ENCODE measurements around the gene B3GALT6.
"Not testable (repeated sequence)": the region's sequence is repeated elsewhere in the genome, so short reads cannot be mapped to it uniquely, and the experiment has no call there.

B3GALT6 gene

DNA sequence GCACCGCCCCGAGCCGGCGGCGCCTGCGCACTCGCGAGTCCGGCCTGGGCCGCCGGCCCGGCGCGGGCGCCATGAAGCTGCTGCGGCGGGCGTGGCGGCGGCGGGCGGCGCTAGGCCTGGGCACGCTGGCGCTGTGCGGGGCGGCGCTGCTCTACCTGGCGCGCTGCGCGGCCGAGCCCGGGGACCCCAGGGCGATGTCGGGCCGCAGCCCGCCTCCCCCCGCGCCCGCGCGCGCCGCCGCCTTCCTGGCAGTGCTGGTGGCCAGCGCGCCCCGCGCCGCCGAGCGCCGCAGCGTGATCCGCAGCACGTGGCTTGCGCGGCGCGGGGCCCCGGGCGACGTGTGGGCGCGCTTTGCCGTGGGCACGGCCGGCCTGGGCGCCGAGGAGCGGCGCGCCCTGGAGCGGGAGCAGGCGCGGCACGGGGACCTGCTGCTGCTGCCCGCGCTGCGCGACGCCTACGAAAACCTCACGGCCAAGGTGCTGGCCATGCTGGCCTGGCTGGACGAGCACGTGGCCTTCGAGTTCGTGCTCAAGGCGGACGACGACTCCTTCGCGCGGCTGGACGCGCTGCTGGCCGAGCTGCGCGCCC is at the start of gene B3GALT6:
B3GALT6 (plus strand) TSS at position 30 of the 588 bp plus-strand sequence; CDS start at position 72, 42 bp downstream.
- DNase-seq, result no peak

DNA sequence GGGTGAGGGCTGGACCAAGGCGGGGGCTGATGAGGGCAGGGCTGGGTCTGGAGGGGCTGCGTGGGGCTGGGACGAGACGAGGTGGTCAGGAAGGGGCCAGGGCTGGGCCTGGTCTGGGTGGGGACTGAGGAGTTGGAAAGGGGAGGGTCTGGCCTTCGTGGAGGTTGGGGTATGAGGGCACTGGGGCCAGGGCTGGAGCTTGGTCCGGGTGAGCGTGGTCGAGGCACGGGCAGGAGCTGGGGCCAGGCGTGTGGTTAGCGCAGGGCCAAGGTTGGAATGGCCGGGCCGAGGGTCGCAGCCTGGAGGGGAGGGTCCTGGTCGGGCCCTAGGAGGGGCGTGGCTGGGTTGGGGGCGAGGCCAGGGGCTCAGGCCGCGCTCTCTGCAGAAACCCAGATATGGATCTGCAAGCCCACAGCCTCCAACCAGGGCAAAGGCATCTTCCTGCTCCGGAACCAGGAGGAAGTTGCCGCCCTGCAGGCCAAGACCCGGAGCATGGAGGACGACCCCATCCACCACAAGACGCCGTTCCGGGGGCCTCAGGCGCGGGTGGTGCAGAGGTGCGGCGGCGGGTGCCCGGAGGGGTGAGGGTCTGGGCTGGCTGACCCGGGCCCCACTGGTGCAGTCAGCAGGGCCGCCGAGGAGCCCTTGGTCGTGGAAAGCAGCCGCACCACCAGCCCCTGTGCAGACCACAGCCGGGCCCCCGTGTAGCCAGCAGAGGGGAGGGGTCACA is 49.4 kb upstream of the B3GALT6 start:
- no peak for DNase-seq

DNA sequence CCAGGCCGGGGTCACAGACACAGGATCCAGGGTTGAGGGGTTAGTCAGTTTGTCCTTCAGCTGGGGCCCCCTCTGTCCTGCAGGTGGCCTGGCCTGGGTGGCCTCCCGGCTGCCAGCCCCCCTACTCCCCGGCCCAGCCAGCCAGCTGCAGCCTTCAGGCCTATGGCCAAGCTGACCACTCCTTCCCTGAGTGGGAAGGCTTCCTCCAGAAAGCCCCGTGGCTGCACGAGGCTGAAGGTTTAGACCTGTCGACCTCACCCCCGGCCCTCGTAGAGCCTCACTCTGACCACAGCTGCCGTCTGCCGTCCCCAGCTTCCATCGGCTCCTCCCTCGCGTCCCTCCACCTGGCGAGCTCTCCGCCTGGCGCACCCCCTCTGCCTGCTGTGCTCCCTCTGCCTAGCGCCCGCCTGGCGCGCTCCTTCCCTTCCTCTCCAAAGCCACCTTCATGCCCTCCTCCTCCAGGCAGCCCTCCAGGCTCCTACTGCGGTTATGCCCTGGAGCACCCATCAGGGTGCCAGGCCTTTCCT is 48.8 kb upstream of the B3GALT6 start:
- DNase-seq, result no peak

DNA sequence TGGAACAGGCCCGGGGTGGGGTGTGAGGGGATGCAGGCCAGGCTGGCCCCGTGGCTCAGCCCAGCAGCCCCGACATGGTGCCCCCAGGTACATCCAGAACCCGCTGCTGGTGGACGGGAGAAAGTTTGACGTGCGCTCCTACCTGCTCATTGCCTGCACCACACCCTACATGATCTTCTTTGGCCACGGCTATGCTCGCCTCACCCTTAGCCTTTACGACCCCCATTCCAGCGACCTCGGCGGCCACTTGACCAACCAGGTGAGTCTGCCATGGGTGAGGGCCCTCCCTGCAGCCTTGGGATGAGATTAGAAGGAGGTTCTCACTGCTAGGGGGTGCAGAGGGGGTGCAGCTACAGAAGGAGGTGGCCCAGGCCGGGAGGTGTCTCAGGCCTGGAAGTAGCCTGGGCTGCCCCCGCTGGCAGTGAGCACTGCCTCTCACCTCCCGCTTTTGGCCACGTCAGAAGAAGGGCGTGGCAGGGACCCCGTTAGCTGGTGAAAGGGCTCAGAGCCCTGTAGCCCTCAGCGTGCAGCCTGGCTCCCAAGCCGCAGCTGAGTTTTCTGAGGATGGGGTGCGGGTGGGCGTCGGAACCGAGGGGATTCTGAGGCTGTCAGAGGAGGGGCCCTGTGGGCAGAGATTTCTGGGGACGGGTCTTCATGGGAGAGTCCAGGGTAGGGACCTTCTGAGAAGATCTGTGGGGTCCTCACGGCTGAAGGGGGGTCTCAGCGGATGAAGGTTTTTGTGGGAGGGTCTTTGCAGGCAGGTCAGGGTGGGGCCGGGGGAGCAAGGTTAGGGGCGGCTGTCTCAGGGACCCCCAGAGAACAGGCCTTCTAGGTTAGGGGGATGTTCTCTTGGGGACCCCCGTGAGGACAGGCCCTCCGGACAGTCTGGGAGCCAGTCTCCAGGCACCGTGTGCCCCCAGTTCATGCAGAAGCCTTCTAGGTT is 47.9 kb upstream of the B3GALT6 start:
- no peak for DNase-seq

DNA sequence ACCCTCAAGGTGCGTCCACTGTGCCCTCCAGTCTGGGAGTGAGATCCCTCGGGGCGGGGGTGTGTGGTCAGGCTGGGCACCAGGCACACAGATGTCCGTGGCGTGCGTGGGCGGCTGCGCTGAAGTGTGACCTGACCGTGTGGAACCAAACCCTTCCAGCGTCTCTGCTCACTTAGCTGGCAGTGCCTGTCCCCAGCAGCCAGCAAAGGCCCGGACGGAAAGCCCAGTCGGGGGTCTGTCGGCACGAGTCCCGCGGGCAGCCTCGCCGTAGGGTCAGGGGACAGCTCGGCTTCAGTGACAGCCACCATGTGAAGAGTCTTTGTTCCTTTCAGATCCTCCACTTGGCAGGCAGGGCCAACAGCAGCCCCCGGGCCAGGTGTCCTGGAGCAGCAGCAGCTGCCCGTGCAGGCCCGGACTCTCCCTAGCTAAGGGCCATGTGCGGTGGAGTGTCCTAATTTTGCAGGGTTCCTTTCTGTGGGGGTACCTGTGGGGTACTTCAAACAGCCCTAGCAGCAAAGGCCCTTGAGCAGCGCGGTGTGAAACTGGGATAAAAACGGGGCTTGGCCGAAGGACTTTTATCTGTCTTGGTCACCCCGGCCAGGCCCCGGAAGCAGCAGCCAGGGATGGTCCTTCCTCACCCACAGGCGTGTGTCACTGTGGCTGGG is 46.8 kb upstream of the B3GALT6 start:
- DNase-seq, result no peak

DNA sequence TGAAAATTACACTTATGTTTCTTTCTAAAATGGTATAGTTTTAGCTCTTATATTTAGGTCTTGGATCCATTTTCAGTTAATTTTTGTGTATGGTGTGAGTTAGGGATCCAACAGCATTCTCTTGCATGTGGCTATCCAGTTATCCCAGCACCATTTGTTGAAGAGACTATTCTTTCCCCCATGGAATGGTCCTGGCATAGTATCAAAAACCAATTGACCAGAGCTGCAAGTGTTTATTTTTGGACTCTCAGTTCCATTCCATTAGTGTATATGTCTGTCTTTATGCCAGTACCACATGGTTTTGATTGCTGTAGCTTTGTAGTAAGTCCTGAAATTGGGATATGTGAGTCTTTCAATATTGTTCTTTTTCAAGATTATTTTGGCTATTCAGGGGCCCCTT is 44.1 kb upstream of the B3GALT6 start:
- no peak for DNase-seq

DNA sequence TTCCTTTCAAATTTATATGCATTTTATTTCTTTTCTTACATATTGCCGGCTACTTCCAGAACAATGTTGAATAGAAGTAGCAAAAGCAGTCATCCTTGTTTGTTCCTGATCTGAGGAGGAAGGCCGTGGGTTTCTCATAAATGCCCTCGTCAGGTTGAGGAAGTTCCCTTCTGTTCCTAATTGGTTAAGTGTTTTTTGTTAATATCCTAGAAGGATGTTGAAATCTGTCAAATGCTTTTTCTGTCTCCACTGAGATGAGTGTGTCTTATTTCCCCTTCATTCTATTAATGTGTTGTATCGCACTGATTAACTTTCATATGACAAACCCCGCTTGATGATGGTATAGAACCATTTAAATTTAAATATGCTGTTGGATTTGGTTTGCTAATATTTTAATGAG is 42.9 kb upstream of the B3GALT6 start:
- DNase-seq, result no peak

DNA sequence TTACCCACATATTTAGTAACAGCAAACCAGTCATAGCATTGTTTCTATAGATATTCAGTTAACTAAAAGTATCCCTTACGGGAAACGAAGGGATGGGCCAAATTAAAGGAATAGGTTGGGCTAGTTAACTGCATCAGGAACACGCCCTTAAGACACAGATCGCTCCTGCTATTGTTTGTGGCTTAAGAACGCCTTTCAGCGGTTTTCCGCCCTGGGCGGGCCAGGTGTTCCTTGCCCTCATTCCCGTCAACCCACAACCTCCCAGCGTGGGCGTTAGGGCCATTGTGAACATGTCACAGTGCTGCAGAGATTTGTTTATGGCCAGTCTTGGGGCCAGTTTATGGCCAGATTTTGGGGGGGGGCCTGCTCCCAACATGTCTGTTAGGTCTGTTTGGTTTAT is 40.3 kb upstream of the B3GALT6 start:
- no peak for DNase-seq

DNA sequence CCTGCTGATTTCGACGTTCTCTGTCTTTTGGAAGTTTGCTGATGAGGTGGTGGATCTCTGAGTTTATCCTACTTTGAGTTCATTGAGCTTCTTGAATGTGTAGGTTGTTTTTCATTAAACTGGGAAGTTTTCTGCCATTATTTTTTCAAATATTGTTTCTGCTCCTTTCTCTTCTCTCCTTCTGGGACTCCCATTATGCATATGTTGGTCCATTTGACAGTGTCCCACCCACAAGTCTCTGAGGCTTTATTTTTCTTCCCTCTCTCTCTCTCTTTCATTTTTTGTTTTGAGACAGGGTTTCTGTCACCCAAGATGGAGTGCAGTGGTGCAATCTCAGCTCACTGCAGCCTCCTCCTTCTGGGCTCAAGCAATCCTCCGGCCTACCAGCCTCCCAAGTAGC is 37.3 kb upstream of the B3GALT6 start:
- DNase-seq, result no peak

DNA sequence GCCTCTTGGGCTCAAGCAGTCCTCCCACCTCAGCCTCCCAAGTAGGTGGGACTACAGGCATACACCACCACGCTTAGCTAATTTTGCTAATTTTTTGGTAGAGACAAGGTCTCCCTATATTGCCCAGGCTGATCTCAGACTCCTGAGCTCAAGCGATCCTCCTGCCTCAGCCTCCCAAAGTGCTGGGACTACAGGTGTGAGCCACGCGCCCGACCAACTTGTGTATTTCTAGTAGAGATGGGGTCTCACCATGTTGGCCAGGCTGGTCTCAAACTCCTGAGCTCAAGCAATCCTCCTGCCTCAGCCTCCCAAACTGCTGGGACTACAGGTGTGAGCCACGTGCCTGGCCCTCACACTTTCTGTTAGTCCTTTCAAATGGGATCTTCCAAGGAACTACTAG is 36.3 kb upstream of the B3GALT6 start:
- DNase-seq, result not testable (repeated sequence)

DNA sequence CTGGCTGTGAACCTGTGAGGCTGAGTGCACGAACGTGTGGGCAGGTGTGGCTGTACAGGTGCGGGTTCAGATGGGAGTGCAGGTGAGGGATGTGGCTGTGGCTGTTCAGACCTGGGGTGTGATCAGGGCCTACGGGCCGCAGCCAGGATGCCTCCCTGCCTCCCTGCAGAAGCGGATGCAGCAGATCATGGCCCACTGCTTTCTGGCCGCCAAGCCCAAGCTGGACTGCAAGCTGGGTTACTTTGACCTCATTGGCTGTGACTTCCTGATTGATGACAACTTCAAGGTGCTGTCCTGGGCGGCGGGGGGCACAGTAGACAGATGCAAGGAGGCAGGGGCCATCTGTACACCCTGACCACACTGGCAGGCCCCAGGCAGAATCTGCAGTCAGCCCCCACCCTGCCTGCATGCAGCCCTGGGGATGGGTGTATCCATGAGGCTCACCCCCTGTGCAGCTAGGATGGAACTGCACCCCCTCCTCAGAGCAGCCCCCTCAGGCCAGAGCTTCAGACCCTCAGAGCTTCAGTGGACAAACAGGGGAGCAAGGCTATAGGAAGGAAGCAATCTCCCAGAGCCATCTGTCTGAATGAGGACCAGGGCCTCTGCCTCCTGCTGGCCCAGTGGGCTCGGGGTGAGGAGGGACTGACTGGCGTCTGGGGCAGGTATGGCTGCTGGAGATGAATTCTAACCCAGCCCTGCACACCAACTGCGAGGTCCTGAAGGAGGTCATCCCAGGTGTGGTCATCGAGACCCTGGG is 35.4 kb upstream of the B3GALT6 start:
- no peak for DNase-seq

DNA sequence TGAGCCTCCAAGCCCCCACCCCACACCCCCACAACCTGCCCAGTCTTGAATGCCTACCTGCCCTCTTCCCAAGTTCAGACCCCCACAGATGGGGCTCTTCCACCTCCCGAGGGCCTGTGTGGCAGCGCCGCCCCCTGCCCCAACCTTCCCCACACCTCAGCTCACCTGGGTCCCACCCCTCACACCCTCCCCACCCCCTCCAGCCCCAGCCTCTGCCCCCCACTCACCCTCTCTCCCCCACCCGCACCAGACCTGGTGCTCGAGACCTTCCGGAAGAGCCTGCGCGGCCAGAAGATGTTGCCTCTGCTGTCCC is 34.9 kb upstream of the B3GALT6 start:
- DNase-seq, result no peak

DNA sequence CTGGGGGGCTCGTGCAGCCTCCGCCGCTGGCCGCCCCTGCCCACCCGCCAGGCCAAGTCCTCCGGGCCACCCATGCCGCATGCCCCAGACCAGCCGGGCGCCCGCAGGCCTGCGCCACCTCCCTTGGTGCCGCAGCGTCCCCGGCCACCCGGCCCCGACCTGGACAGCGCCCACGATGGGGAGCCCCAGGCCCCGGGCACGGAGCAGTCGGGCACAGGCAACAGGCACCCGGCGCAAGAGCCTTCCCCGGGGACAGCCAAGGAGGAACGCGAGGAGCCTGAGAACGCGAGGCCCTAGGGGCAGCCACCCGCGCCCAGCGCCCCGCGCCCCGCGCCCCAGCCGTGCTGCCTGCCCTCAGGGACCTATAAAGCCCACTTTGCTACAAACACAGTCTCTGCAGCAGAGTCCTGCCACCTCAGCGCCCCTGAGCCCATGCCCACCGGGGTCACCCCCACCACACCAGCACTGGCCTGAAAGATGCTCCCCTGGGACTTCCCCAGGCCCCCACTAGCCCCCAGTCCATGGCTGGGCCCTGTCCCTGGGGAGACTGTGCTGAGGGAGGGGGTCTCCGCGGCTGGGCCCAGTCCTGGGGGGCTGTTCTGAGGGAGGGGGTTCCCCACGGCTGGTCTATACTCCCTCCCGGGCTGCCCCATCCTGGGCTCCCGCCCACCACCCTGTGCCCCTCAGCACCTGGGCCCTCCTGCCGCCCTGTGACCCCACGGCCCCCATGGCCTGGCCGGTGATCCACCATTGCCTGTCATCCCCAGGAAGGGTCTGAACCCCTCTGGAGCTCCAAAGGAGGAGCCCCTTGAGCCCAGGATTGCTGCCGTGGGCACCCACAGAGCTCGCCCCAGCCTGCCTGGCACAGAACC is 34.2 kb upstream of the B3GALT6 start:
- no peak for DNase-seq

DNA sequence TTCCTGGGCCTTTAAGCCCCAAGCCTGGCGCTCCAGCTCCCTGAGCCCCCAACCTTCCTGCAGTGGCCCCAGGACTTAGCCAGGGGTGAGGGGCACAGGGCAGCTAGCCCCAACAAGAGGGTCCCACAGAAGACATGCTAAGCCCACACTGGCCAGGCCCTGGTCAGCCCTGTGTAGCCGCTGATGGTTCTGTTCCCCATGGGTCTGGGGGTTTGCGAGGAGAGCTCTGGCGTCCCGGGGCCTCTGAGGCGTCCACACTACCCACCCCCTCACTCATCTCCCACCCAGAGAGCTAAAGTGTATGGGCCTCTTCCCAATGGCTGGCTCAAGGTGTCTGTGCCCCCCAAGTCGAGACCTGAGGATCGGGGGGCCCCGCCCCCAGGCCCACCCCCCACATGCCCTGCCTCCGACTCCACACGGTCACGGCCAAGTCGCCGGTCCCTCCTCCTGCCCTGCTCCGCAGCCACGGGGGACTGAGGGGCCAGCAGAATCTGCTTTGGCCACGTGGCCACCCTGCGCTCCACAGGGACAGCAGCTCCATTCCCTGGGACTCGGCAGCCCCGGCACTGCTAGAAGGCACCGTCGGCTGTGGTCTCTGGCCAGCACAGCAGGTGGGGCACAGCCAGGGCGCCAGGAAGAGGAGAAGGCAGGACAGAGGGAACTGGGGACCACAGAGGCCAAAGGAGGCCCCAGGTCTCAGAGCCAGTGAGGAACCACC is 33.5 kb upstream of the B3GALT6 start:
- DNase-seq, result no peak

DNA sequence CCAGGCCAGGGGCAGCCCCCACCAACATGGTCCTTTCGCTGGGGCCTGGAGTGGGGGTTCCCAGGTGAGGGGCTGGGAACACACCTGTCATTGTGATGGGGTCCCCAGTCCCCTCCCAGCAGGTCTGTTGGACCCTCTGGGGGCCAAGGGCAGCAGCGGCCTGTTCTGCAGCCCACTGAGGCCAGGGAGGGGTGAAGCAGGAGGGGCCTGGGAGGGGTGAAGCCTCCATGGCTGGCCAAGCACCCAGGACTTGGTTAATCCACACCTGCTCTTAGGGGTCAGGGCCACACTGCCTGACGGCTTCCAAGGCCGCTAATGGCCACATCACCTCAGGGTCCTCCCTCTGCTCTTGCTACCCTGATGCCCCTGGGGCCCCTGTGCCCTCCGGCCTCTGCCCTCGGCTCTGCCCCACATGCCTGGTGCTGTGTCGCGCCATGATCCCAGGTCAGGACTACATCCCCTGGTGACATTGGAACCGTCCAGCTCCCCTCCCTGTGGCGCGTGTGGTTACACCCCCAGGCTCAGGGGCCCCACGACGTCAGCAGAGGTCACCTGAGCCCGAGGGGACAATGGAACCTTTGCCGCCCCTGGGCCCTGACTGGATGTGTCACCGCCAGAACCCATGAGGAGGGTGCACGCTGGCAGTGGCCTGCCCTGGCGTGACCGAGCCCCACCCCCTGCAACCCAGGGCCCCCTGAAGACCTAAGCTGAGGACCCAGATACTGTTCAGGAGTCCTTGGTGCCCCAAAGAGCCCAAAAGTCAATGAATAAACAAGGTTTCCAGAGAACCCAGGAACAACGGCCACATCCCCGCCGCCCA is 32.7 kb upstream of the B3GALT6 start:
- no peak for DNase-seq

DNA sequence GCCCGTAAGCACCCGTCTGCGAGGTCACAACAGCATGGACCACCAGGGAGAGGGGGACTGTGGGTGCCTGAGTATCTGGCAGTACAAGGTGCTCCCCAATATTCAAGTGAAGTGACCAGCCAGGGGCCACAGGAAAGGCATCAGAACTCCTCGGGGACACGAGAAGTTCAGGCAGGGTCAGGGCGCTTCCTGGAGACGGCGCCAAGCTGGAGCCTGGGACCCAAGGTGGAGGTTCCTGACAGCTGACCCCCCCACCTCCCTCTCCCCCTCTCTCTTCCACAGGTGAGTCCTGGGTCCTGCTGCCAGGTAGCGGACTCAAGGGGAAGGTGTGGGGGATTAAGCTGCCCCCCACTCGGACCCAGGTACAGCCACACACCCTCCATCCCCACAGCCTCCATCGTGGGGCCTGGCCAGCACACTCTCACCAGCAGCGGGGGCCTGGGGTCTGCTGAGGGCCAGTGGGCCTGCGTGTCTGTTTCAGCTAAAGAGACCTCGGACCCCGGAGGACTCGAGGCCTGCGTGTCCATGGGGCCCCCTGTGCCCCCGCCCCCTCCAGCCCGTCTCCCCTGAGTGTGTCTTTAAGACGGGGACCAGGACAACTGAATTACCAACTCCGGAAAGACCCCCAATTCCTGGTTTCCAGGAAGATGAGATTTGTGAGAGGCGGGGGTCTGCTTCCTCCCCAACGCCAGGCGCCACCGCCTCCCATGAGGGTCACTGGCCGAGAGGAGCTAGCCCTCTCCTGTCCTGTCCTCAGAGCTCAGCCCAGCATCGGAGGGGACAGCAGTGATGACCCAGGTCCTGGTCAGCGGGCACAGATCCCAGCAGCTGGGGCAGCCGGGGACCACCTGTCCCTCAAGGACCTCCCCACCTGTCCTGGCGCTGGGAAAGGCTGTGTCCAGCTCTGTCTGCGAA is 31.8 kb upstream of the B3GALT6 start:
- no peak for DNase-seq

DNA sequence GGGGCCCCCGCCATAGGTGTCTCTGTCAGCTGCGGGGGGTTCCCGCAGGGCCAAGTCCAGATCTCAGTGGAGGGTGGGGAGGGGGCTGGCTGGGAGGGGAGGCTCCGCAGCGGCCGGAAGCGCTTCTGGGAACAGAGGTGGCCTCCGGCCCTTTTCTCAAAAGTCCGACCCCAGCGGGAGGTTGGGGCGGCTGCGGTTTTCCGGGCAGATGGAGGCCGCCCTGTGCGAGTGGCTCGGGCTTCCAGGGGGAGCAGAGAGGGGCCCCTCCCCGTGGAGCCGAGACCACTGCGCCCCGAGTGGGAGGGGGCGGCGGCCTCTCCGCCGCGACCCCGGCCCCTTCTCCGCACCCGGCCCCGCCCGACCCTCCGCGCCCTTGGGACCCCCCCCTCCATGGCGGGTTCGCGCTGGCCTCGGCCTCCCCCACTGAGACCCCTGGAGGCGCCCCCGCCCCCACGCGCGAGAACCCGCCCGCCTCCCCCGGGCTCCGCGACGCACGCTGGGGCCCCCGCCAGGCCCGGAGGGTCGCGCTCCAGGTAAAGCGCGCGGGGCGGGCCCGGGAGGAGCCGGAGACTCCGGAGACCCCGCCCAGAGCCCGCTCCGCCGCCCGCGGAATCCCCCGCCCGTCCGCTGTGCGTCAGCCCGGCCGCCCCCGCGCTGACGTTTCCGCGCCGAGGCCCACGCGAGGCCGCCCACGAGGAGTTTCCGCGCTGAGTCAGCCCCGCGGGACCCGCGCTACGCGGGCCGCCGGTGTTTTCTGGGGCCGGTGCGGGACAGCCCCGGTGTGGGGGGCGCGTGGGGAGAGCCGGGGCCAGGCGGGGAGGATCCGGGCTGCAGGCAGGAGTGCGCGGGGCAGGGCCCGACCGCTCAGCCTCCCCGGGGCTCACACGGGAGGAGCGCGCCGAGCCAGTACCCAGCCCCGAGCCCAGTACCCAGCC is 30.9 kb upstream of the B3GALT6 start:
- no peak for DNase-seq
